Keratinocyte (primary cell): ENCODE measurements around the gene RALY. TPM values are rescaled to one million over a fixed set of nuclear protein-coding genes. Genes with fewer than 3 reads are reported as not detected.

Source experiments
- DNase-seq: peaks from one replicate; pipeline ENCODE4 v3.0.0-alpha.2; 2011; ENCODE audit warnings: low read depth, missing footprints, low spot score
- FAIRE-seq: peaks from 2 replicates; lab custom pipeline; 2011; peaks lifted over from hg19 to GRCh38; lab: Jason Lieb, UNC
- H2AFZ ChIP-seq: 2 replicates; pipeline ENCODE4 v1.6.0; 2012; ENCODE audit warnings: low read length, control low read depth, inconsistent platforms; ENCODE audit not compliant: control insufficient read depth
- H3K27ac ChIP-seq: 2 replicates; pipeline ENCODE4 v1.5.1; 2011; ENCODE audit warnings: low read length; ENCODE audit not compliant: control insufficient read depth, insufficient read depth
- H3K27me3 ChIP-seq: 3 replicates; pipeline ENCODE4 v1.6.0; 2011; ENCODE audit warnings: low read length; ENCODE audit not compliant: control insufficient read depth, insufficient read depth; ENCODE audit errors: extremely low read depth
- H3K36me3 ChIP-seq, 2 experiments: 2 replicates in 1 of 2; 3 replicates in 1 of 2; pipeline ENCODE4 v1.5.1; 2011; ENCODE audit warnings: low read length in 2 of 2, mild to moderate bottlenecking in 1 of 2; ENCODE audit not compliant: control insufficient read depth in 2 of 2, insufficient read depth in 2 of 2; ENCODE audit errors: extremely low read depth in 1 of 2
- H3K4me1 ChIP-seq: 3 replicates; pipeline ENCODE4 v1.5.1; 2011; ENCODE audit warnings: low read length; ENCODE audit not compliant: control insufficient read depth, insufficient read depth; ENCODE audit errors: extremely low read depth
- H3K4me2 ChIP-seq: 3 replicates; pipeline ENCODE4 v1.6.0; 2011; ENCODE audit warnings: low read depth, low read length; ENCODE audit not compliant: control insufficient read depth, insufficient read depth; ENCODE audit errors: extremely low read depth
- H3K4me3 ChIP-seq, 3 experiments: fragments of 200-600 bp in 1 of 3; sonication (generic) in 1 of 3; 2 replicates in 2 of 3; 3 replicates in 1 of 3; pipeline ENCODE4 v1.5.1; 2011 to 2016; ENCODE audit warnings: low read length in 3 of 3, mild to moderate bottlenecking in 3 of 3, control low read depth in 2 of 3, inconsistent platforms in 1 of 3, low read depth in 1 of 3, mixed read lengths in 1 of 3, mixed run types in 1 of 3, moderate library complexity in 1 of 3; ENCODE audit not compliant: control insufficient read depth in 2 of 3, insufficient read depth in 2 of 3; ENCODE audit errors: extremely low read depth in 1 of 3
- H3K79me2 ChIP-seq: 2 replicates; pipeline ENCODE4 v1.6.0; 2012; ENCODE audit warnings: low read length; ENCODE audit not compliant: control insufficient read depth, insufficient read depth
- H3K9ac ChIP-seq: 3 replicates; pipeline ENCODE4 v1.6.0; 2011; ENCODE audit warnings: low read length; ENCODE audit not compliant: control insufficient read depth, insufficient read depth; ENCODE audit errors: extremely low read depth
- H3K9me1 ChIP-seq: 3 replicates; pipeline ENCODE4 v1.6.0; 2011; ENCODE audit warnings: low read length; ENCODE audit not compliant: control insufficient read depth, insufficient read depth; ENCODE audit errors: extremely low read depth
- H3K9me3 ChIP-seq: 2 replicates; pipeline ENCODE4 v1.5.1; 2012; ENCODE audit warnings: low read depth, low read length; ENCODE audit not compliant: control insufficient read depth
- H4K20me1 ChIP-seq: 3 replicates; pipeline ENCODE4 v1.6.0; 2011; ENCODE audit warnings: low read length; ENCODE audit not compliant: control insufficient read depth, insufficient read depth; ENCODE audit errors: extremely low read depth
- EZH2 ChIP-seq: IDR thresholded peaks from one replicate; pipeline ENCODE4 v1.6.1; 2012; ENCODE audit warnings: inconsistent platforms, mild to moderate bottlenecking, low read length, moderate library complexity
- dilution Hi-C: fragments of 300-500 bp; cut with MboI; formaldehyde crosslinking; loops from one replicate; pipeline ENCODE4 v1.7.0; 2020; ENCODE audit warnings: low sequenced_read_pairs; ENCODE audit not compliant: extremely low pct_ligation_motif_present
- polyA plus RNA-seq, 5 experiments: library from polyadenylated mRNA; depleted of rRNA in 3 of 5; stranded (reverse) in 3 of 5; stranded (forward) in 1 of 5; unstranded in 1 of 5; fragments of >200 nt; gene quantifications; 1 replicate in 1 of 5; 2 replicates in 3 of 5; 3 replicates in 1 of 5; pipeline versions ENCODE4 v1.2.1 to v1.2.3, GENCODE V29; 2011 to 2012; ENCODE audit warnings: missing spikeins in 2 of 5, low read depth in 1 of 5, low replicate concordance in 1 of 5
- TF ChIP-seq, protein P1 (sequence below), 3 experiments: IDR thresholded peaks in 1 of 3; conservative IDR thresholded peaks in 1 of 3; optimal IDR thresholded peaks in 1 of 3; 2 replicates in 2 of 3; 3 replicates in 1 of 3; pipeline versions ENCODE3 to v1.5.1; 2011; ENCODE audit warnings: low read length in 3 of 3, mild to moderate bottlenecking in 3 of 3, moderate library complexity in 2 of 3, control low read depth in 1 of 3, inconsistent platforms in 1 of 3; ENCODE audit not compliant: insufficient read depth in 2 of 3; ENCODE audit errors: extremely low read depth in 1 of 3

RALY gene
- polyA plus RNA-seq, 1 donor (not counting 4 experiments of a cell fraction or from before 2014, with no cell fraction given), result 118 TPM

DNA sequence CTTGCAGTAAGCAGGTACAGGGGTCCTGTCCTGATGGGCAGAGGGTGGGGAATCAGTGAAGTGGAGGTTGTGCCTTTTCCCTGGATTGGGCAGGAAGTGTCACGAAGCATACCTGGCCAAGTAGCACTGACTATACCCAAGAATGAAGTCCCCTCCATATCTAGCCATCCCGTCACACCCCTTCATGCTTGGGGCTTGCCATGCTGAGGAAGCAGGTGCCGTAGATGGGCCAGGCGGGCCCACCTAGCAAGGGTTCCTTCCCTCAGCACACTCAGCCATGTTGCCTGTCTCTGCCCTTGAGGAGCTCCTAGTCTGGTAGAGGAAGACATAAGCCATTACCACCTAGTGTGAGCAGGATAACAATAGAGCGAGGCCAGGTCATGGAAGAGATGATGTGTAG is 84.8 kb downstream of the RALY start:
- no peak overlapping the region for H3K4me3 ChIP-seq
- no peak overlapping the region for H3K27ac ChIP-seq
- dilution Hi-C loops, result no loop called here
- no peaks in the 10 kb centered on the region for H3K27me3 ChIP-seq
- TF ChIP-seq EZH2, result no peak
- TF ChIP-seq, protein P1, sequence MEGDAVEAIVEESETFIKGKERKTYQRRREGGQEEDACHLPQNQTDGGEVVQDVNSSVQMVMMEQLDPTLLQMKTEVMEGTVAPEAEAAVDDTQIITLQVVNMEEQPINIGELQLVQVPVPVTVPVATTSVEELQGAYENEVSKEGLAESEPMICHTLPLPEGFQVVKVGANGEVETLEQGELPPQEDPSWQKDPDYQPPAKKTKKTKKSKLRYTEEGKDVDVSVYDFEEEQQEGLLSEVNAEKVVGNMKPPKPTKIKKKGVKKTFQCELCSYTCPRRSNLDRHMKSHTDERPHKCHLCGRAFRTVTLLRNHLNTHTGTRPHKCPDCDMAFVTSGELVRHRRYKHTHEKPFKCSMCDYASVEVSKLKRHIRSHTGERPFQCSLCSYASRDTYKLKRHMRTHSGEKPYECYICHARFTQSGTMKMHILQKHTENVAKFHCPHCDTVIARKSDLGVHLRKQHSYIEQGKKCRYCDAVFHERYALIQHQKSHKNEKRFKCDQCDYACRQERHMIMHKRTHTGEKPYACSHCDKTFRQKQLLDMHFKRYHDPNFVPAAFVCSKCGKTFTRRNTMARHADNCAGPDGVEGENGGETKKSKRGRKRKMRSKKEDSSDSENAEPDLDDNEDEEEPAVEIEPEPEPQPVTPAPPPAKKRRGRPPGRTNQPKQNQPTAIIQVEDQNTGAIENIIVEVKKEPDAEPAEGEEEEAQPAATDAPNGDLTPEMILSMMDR (optimal IDR thresholded peaks at IDR 0.05 in 1 of 3, IDR thresholded peaks at IDR 0.05 in 1 of 3, conservative IDR thresholded peaks at IDR 0.05 in 1 of 3; ENCODE audit: extremely low read depth in 1 of 3, insufficient read depth in 2 of 3, low read length in 3 of 3), result no peak
- H3K79me2 ChIP-seq, result peaks cover 9% of the 10 kb centered on the region
- peaks cover 3% of the 10 kb centered on the region for H3K9me1 ChIP-seq
- no peak overlapping the region for H3K9ac ChIP-seq
- H3K9me3 ChIP-seq, result no peaks in the 10 kb centered on the region
- H3K36me3 ChIP-seq, result peaks cover 35 to 59% of the 10 kb centered on the region in 2 experiments
- H3K4me1 ChIP-seq, result peaks cover 13% of the 10 kb centered on the region
- H2AFZ ChIP-seq, result no peak overlapping the region
- DNase-seq, result no peak
- no peak overlapping the region for H3K4me2 ChIP-seq
- peaks cover 10% of the 10 kb centered on the region for H4K20me1 ChIP-seq
- FAIRE-seq, result no peak

DNA sequence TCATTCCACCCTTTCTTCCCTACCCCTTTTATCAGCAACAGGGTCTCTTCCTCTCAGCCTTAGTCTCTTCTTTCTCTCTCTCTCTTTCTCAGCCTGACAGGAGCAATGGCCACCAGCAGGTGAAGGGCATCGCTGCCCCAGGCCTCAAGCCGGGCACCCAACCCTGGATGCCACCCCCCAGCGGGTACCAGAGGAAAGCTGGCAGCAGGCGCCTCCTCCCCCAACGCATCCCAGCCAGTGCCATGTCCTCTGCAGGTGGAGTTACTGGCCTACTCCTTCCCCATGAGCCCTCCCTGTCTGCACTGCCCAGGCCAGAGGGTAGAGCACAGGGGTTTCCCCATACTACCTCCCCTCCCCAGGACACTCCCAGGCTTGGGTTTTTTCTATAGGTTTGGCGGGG is 86.1 kb downstream of the RALY start:
- TF ChIP-seq, protein P1 (optimal IDR thresholded peaks at IDR 0.05 in 1 of 3, IDR thresholded peaks at IDR 0.05 in 1 of 3, conservative IDR thresholded peaks at IDR 0.05 in 1 of 3; ENCODE audit: extremely low read depth in 1 of 3, insufficient read depth in 2 of 3, low read length in 3 of 3), result no peak
- no peak for TF ChIP-seq EZH2
- Histone ChIP-seq H3K4me3 (no peak overlapping the region), H3K36me3 (peaks cover 32 to 58% of the 10 kb centered on the region in 2 experiments), H3K4me1 (peaks cover 16% of the 10 kb centered on the region), H3K9me3 (no peaks in the 10 kb centered on the region), H3K9ac (no peak overlapping the region), H3K27ac (no peak overlapping the region), H2AFZ (no peak overlapping the region), H4K20me1 (peaks cover 11% of the 10 kb centered on the region), H3K9me1 (peaks cover 3% of the 10 kb centered on the region), H3K4me2 (no peak overlapping the region), H3K27me3 (no peaks in the 10 kb centered on the region), H3K79me2 (peaks cover 5% of the 10 kb centered on the region)
- no peak for DNase-seq
- FAIRE-seq, result no peak
- dilution Hi-C loops, result no loop called here
